ENCODE measurements around the gene EEF1AKMT3.

Gene EEF1AKMT3

DNA sequence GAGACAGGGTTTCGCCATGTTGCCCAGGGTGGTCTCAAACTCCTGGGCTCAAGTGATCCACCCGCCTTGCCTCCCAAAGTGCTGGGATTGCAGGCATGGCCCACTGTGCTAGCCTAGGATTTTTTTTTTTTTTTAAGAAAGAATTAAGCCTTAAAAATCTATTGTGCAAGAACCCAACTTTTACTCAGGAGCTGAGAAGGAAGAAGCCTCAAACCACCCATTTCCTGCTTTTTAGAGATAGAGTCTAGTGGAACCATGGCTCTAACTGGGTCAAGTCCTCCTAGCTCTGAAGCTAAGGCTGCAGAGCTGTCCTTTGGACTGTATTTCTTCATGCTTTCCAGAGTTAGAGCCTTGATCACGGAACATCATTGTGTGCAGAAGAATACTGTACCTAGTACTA, 8.8 kb downstream of the EEF1AKMT3 start:
- no peak for TF ChIP-seq CTCF (IDR thresholded peaks at IDR 0.05; ENCODE audit: low read length)
- TF ChIP-seq EZH2 (IDR thresholded peaks at IDR 0.05; ENCODE audit: borderline replicate concordance, low read length) = no peak
- Histone ChIP-seq H3K27me3 (ENCODE audit: insufficient read depth, low read length) (no peaks in the 10 kb centered on the region), H3K27ac (ENCODE audit: low read depth, low read length, poor library complexity, severe bottlenecking) (no peak overlapping the region), H3K79me2 (ENCODE audit: insufficient read depth, low read length) (peaks cover 12% of the 10 kb centered on the region), H3K9ac (ENCODE audit: low read length) (no peak overlapping the region), H2AFZ (ENCODE audit: low read length) (no peak overlapping the region), H4K20me1 (ENCODE audit: insufficient read depth, low read length) (no peaks in the 10 kb centered on the region), H3F3A (ENCODE audit: insufficient read depth, low read length) (no peaks in the 10 kb centered on the region), H3K36me3 (ENCODE audit: insufficient read depth, low read length) (peaks cover 11% of the 10 kb centered on the region), H3K9me2 (ENCODE audit: low read depth, low read length) (no peaks in the 10 kb centered on the region), H3K4me2 (ENCODE audit: low read length) (no peak overlapping the region), H3K4me1 (ENCODE audit: insufficient read depth, low read length, severe bottlenecking) (peaks cover 16% of the 10 kb centered on the region), H3K4me3 (ENCODE audit: low read depth, low read length, poor library complexity, severe bottlenecking) (no peak overlapping the region), H3K9me3 (ENCODE audit: low read length) (no peaks in the 10 kb centered on the region)

- H3K9me3 ChIP-seq (ENCODE audit: low read length) = no peaks in the 10 kb centered on the region
- no peak overlapping the region for H2AFZ ChIP-seq (ENCODE audit: low read length)
- H3K4me3 ChIP-seq (ENCODE audit: low read depth, low read length, poor library complexity, severe bottlenecking) = no peak overlapping the region
- no peaks in the 10 kb centered on the region for H4K20me1 ChIP-seq (ENCODE audit: insufficient read depth, low read length)
- no peak overlapping the region for H3K27ac ChIP-seq (ENCODE audit: low read depth, low read length, poor library complexity, severe bottlenecking)
- no peak for TF ChIP-seq EZH2 (IDR thresholded peaks at IDR 0.05; ENCODE audit: borderline replicate concordance, low read length)
- no peaks in the 10 kb centered on the region for H3F3A ChIP-seq (ENCODE audit: insufficient read depth, low read length)
- H3K9me2 ChIP-seq (ENCODE audit: low read depth, low read length) = no peaks in the 10 kb centered on the region
- no peak overlapping the region; the same call in 1 of the 2 replicates for H3K4me2 ChIP-seq (ENCODE audit: low read length)
- peaks cover 16% of the 10 kb centered on the region for H3K4me1 ChIP-seq (ENCODE audit: insufficient read depth, low read length, severe bottlenecking)
- peaks cover 16% of the 10 kb centered on the region for H3K36me3 ChIP-seq (ENCODE audit: insufficient read depth, low read length)
- no peak overlapping the region; the same call in 1 of the 2 replicates for H3K9ac ChIP-seq (ENCODE audit: low read length)
- peaks cover 12% of the 10 kb centered on the region for H3K79me2 ChIP-seq (ENCODE audit: insufficient read depth, low read length)
- no peaks in the 10 kb centered on the region for H3K27me3 ChIP-seq (ENCODE audit: insufficient read depth, low read length)
These were observed 9.4 kb downstream of the EEF1AKMT3 start for GRCh38 chr12:57781801-57782200.

DNA sequence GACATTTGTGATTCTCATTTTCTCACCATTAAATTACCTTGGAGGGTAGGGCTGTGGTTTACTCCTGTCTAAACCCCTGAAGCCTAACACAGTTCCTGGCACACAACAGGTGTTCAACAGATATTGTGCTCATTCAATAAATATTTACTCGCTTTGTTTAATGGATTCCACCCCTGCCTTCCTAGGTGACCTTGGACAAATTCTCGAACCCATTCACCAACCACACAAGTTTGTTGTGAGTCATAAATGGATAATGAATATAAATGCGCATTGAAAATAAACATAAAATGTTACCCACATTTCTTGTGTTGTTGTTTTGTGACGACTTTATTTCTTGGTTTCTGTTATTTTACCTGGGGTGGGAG, 9.8 kb downstream of the EEF1AKMT3 start:
- Histone ChIP-seq H3K4me3 (ENCODE audit: low read depth, low read length, poor library complexity, severe bottlenecking) (peak overlapping the region; percentile 94), H3K4me1 (ENCODE audit: insufficient read depth, low read length, severe bottlenecking) (peaks cover 16% of the 10 kb centered on the region), H3K9me2 (ENCODE audit: low read depth, low read length) (no peaks in the 10 kb centered on the region), H3K4me2 (ENCODE audit: low read length) (peak overlapping the region; percentile 31; the same call in 1 of the 2 replicates), H3K79me2 (ENCODE audit: insufficient read depth, low read length) (peaks cover 12% of the 10 kb centered on the region), H3K9ac (ENCODE audit: low read length) (no peak overlapping the region; the same call in 1 of the 2 replicates), H3K27me3 (ENCODE audit: insufficient read depth, low read length) (no peaks in the 10 kb centered on the region), H2AFZ (ENCODE audit: low read length) (no peak overlapping the region), H3K27ac (ENCODE audit: low read depth, low read length, poor library complexity, severe bottlenecking) (no peak overlapping the region), H3K36me3 (ENCODE audit: insufficient read depth, low read length) (peaks cover 20% of the 10 kb centered on the region), H3K9me3 (ENCODE audit: low read length) (no peaks in the 10 kb centered on the region), H3F3A (ENCODE audit: insufficient read depth, low read length) (no peaks in the 10 kb centered on the region), H4K20me1 (ENCODE audit: insufficient read depth, low read length) (no peaks in the 10 kb centered on the region)
- TF ChIP-seq EZH2 (IDR thresholded peaks at IDR 0.05; ENCODE audit: borderline replicate concordance, low read length) = no peak
- TF ChIP-seq CTCF (IDR thresholded peaks at IDR 0.05; ENCODE audit: low read length) = no peak

All from OCI-LY1 (cell line).